Non-pigmented ciliary epithelial cell (primary cell): ENCODE results near the gene YWHAE.
"Not testable (repeated sequence)": the region's sequence is repeated elsewhere in the genome, so short reads cannot be mapped to it uniquely, and the experiment has no call there.

ENCODE experiments used
- DNase-seq: peaks from one replicate; pipeline ENCODE4 v3.0.0-alpha.2; 2010; ENCODE audit warnings: low read depth

The YWHAE gene

GRCh38 chr17:1399679-1400512 lies at the start of gene YWHAE:
Gene YWHAE (minus strand): TSS chr17:1400222. CDS start chr17:1400110, 112 bp downstream.
- peak; percentile 65 for DNase-seq

DNA sequence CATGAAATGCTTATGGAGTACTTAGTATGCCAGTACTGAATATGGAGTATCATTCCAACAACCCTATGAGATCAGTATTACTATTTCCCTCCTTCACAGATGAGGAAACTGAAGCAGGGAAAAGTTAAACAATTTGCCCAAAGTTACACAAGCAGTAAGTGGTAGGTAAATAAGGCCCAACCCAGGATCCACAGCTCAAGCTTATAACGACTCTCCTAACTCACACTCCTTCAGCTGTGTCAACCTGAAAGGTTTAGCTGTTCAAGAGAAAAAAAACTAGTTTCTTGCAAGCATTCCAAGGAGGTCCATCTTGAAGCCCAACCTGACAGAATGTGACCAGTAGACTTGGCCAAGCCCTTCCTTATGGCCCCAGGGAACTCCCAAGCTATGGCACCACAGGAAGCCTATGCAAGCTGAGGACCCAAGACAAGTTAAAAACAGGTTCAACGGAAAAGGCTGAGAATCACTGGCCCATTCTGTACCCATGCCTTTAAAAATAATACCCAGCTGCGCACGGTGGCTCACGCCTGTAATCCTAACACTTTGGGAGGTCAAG lies 49.5 kb upstream of the YWHAE start:
- no peak for DNase-seq

DNA sequence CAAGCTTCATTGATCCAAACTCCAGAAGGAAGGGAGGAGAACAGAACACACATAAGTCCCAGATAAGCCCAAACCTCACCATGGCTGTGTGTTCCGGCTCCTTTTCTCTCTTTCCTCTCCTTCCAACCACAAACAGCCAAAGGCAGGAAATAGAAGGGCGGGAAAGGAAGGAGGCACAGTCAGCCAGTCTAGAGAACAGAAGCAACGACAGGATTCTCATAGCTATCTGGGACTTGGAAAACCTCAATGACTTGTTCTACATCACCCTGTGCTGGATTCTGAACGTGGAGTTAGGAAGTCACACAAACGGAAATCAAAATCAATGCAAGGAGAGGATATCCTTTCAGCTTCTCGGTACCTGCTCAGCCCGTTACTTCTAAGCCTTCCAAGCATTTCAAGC lies 47.0 kb upstream of the YWHAE start:
- DNase-seq: no peak

DNA sequence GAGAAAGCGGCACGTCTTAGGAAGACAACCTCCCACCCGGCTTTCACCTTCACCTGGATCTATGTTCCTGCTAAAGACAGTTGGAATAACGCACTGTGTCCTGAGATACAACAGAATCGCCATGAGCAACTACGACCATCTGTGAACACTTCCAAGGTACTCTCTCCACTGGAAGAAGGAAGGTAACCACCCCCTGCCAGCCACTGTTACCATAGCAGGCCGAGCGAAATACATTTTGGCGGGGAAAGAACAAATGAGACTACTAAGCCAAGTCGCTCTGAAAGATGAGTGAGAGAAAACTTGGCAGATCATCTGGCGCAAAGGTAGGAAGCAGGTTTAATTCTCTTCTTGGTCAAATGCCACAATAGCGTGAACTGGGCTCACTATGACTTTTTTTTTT lies 46.2 kb upstream of the YWHAE start:
- DNase-seq: no peak

DNA sequence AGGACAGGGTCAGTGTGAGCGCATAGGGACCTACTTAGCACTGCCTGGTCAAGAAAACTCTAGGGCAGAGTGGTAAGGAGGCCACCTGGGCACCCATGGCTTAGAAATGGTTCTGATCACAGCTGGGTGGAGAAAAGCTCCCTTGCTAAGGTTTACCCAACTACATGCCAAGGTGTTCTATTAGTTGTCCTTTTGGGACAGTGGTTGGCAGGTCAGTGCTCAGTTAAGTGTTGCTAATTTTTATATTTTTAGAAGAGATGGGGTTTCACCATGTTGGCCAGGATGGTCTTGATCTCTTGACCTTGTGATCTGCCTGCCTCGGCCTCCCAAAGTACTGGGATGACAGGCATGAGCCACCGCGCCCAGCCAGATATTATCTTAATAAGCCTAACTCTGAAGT lies 45.7 kb upstream of the YWHAE start:
- DNase-seq: not testable (repeated sequence)

- DNase-seq: not testable (repeated sequence)
These were observed 42.7 kb upstream of the YWHAE start for GRCh38 chr17:1442721-1443120.

GRCh38 chr17:1442187-1442586 lies 42.2 kb upstream of the YWHAE start:
- DNase-seq: no peak

- no peak for DNase-seq
These were observed 40.9 kb upstream of the YWHAE start for GRCh38 chr17:1440921-1441320.

DNA sequence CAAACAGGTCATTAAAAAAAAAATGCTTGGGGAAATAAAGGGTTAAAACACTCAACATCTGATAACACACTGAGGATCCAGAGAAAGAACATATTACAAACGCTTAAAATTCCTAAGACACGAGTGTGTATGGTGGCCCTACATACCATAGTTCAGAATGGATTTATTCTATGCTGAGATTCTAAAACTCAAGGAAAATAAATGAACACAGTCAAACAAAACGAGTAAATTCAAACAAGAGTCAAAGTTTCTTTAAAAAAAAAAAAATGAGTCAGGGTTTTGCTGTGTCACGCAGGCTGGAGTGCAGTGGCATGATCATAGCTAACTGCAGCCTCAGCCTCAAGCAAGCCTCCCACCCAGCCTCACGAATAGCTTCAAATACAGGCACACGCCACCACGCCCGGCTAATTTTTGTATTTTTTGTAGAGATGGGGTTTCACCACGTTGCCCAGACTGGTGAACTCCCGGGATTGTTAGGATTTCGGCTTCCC lies 38.6 kb upstream of the YWHAE start:
- DNase-seq: peak; percentile 40

DNA sequence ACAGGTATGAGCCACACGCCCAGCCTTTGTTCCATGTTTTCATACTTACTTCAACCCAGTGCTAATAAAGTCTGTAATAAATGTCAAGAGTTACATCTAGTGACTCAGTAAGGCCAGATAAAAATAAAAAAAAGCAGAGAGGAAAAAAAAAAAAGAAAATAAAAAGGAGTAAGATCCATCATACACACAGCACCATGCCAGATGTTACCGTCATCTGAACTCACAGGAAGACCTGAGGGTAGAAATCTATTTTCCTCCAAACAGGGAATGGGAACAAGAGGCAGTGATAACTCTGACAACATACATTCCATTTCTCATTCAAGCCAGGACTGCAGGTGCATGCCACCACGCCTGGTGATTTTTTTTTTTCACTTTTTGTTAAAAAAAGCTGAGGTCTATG lies 35.3 kb upstream of the YWHAE start:
- no peak for DNase-seq

DNA sequence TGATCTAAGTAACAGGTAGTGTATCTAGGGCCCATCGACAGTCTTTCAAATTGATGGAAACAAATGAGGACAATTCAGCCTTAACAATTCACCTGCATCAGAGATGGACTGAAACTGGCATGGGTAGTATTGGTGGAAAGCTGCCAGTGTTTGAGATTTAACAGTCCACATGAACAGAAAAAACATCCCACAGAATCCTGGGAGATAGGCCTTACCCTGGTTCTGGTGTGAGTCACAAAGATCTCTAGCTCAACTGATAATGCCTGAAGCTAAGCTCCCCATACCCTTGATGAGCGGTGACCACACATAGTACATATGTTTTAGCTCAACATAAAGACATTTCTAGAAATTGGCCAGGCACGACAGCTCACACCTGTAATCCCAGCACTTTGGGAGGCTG lies 34.1 kb upstream of the YWHAE start:
- no peak for DNase-seq

- no peak for DNase-seq
These were observed 31.6 kb upstream of the YWHAE start for GRCh38 chr17:1431631-1432104.

GRCh38 chr17:1423456-1424135 lies 23.6 kb upstream of the YWHAE start:
- DNase-seq: no peak

- peak; percentile 91 for DNase-seq
These were observed 22.9 kb upstream of the YWHAE start for GRCh38 chr17:1422885-1423284.

GRCh38 chr17:1421470-1421869 lies 21.4 kb upstream of the YWHAE start:
- no peak for DNase-seq

DNA sequence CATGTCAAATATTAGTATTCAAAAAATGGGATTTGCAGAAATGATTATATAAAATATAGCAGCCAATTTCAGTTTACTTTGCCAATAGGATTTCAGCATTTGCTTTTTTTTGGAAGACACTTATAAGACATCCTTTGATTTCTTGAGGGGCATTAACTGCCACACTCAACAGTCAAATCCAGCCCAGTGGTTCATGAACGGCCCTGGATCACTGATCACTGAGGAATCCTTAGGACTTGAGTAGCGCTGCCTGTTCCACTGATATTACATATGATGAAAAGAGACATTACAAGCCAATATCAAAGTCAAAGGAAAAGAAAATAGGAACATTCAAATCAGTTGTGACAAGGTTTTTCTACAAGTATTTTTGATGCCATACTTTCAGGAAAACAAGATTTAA lies 21.0 kb upstream of the YWHAE start:
- no peak for DNase-seq

DNA sequence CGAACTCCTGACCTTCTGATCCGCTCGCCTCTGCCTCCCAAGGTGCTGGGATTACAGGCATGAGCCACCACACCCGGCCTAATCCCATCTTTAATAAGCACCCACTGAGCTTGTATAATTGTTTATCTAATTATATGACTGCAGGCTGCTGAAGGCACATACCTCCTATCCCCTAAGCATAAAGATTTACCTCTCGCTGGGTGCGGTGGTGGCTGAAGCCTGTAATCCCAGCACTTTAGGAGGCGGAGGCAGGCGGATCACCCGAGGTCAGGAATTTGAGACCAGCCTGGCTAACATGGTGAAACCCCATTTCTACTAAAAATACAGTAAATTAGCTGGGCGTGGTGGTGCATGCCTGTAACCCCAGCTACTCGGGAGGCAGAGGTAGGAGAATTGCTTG lies 20.1 kb upstream of the YWHAE start:
- no peak for DNase-seq

- not testable (repeated sequence) for DNase-seq
These were observed 18.5 kb upstream of the YWHAE start for GRCh38 chr17:1418476-1418875.

GRCh38 chr17:1416414-1416813 lies 16.4 kb upstream of the YWHAE start:
- no peak for DNase-seq

- no peak for DNase-seq
These were observed 14.6 kb upstream of the YWHAE start for GRCh38 chr17:1414634-1415033.

GRCh38 chr17:1414001-1414574 lies 14.1 kb upstream of the YWHAE start:
- DNase-seq: no peak

GRCh38 chr17:1413281-1413791 lies 13.3 kb upstream of the YWHAE start:
- DNase-seq: peak; percentile 45
